ENCODE data around the gene RGN. TPM values are rescaled to one million over a fixed set of nuclear protein-coding genes. Genes with fewer than 3 reads are reported as not detected.
"Not testable (repeated sequence)": the region's sequence is repeated elsewhere in the genome, so short reads cannot be mapped to it uniquely, and the experiment has no call there.

Gene RGN
- total RNA-seq, result 0.20 TPM

- ATAC-seq, result no peak
These were observed at the start of gene RGN for GRCh38 chrX:47078129-47079043. Gene RGN (plus strand): TSS chrX:47078443. CDS start chrX:47081145, 2,702 bp downstream.

DNA sequence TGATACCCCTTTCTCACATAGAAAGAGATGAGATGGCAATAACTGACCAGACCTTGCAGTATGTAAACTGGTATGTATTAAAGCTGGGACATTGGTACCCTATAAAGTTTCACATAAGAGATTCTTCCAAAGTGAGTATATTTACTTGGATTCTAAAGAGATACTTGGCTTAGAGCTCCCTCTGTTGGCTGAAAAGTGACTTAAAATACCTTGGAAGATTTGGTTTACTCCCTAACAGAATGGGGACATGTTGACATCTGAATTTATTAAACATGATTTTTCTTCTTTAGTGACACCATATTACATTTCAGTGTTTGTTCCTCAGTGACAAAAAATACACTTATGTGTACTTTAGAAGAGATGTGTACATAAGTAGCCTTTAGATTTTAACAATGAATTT, 47.9 kb upstream of the RGN start:
- ATAC-seq, result no peak

- ATAC-seq, result no peak
These were observed 30.3 kb upstream of the RGN start for GRCh38 chrX:47047989-47048388.

GRCh38 chrX:47059142-47059874, 18.9 kb upstream of the RGN start:
- no peak for ATAC-seq

GRCh38 chrX:47060708-47061107, 17.5 kb upstream of the RGN start:
- ATAC-seq, result no peak

GRCh38 chrX:47061238-47061919, 16.9 kb upstream of the RGN start:
- no peak for ATAC-seq

DNA sequence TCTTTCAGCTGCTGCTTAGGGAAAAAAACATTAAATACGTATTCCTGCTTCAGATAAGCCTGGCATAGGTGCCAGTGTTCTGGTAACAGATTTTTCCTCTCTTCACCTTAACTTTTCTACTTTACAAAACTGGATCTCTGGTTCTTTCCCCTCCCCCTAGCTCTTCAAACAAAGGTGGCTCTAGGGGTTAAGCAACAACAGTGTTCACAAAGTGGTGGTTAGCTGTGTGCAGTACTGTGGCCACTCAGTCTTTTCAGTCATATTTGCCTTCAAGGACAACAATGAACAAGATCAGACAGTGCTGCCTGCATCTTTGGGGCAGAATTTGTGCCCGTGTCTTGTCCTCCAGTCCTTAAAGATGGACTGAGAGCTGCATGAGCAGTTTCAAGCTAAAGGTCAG, 15.1 kb upstream of the RGN start:
- no peak for ATAC-seq

DNA sequence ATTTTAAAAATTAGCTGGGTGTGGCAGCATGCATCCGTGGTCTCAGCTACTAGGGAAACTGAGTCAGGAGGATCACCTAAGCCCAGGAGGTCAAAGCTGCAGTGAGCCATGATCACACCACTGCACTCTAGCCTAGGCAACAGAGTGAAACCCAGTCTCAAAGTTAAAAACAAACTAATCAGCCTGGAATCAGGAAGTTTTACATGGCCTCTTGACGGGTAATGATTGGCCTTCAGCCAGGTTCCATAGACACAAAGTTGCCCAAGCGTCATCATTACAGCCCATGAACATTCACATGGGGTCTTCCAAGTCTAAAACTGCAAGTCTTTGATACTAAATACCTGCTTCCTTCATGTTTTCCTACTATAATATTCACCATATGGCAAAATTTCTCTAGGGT, 10.0 kb upstream of the RGN start:
- ATAC-seq, result no peak

GRCh38 chrX:47068720-47069119, 9.5 kb upstream of the RGN start:
- no peak for ATAC-seq

GRCh38 chrX:47080215-47080914, 2.1 kb downstream of the RGN start:
- ATAC-seq, result no peak

DNA sequence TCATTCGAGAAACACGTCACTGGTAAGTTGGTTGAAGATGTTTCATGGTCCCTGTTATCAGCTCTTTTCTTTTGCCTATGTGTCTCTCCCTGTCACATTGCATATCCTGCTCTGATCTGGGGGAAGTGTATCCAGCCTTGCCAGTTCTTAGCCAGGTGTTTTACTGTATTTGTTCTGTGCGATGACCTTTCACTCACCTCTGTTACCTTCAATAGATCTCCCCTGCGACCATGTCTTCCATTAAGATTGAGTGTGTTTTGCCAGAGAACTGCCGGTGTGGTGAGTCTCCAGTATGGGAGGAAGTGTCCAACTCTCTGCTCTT, 2.6 kb downstream of the RGN start:
- ATAC-seq, result no peak

- ATAC-seq, result no peak
These were observed 13.0 kb downstream of the RGN start for GRCh38 chrX:47091149-47091775.

- ATAC-seq, result no peak
These were observed 15.0 kb downstream of the RGN start for GRCh38 chrX:47093248-47093647.

DNA sequence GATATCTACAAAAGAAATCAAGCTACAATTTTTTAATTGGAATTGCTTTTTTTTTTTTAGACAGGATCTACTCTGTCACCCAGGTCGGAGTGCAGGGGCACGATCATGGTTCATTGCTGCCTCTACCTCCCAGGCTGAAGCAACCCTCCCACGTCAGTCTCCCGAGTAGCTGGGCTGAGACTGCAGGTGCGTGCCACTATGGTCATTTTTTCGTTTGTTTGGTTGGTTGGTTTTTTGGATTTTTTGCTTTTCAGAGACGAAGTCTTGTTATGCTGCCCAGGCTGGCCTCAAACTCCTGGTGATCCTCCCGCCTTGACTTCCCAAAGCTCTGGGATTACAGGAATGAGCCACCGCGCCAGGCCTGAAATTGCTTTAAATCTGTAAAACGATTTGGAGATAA, 15.6 kb downstream of the RGN start:
- ATAC-seq, result no peak

DNA sequence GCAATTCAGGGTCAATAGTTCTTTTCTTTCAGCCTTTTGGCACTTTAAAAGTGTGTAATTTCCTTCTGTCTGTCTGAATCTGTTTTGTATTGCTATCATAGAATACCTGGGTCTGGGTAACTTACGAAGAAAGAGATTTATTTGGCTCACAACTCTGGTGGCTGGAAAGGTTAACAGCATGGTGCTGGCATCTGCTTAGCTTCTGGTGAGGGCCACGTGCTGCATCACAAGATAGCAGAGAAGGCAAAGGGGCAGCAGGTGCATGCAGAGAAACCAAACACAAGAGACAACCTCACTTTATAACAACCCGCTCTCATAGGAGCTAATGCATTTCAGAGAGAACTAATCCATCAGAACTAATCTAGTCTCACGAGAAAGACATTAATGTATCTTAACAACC, 18.8 kb downstream of the RGN start:
- no peak for ATAC-seq

DNA sequence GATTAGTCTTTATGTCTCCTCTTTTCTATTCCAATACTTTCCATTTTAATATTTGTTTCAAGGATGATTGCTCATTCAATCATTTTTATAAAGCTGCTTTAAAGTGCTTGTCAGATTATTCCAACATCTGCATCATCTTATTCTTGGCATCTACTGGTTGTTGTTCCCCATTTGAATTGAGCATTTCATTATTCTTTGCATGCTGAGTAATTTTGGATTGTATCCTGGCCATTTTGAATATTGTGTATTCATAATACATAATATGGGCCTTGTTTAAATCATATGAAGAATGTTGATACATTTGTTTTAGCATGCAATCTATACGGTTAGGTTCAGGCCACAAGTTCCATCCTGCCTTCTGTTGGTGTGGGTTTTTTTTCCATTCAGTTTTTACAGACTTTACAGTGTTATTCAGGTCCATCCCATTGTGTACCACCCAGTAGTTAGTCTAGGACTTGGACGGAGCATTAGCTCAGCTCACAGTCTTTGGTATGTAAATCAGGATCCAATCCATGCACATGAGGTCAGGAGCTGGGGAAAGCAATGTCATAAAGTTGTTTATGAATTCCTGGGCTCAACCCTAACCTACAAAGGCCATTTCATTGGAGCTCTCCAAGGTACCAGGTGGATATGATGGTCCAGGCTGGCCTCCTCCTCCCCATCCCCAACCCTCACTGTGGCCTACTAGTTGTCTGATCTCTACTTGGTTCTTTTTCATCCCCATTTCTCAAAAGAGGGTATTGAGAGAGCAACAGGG, 20.3 kb downstream of the RGN start:
- no peak for ATAC-seq

DNA sequence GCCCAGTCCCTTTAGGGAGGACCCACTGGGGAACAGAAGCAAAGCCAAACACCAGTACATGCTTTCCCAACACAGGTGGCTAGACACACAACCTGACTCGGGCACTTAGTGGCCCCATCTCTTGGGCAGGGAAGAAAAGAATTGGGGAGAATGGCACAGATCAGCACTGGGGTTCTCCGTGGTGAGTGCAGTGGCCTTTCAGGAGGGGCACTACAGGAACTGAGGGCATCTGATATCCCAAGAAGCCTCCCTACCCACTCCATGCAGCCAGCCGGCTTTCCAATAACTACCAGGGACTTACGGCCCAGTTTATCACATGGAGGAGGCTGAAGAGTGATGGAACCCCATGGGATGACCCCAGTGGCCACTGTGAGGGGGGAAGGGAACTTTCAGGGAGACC, 23.0 kb downstream of the RGN start:
- no peak for ATAC-seq

GRCh38 chrX:47110936-47111615, 32.8 kb downstream of the RGN start:
- ATAC-seq, result not testable (repeated sequence)

DNA sequence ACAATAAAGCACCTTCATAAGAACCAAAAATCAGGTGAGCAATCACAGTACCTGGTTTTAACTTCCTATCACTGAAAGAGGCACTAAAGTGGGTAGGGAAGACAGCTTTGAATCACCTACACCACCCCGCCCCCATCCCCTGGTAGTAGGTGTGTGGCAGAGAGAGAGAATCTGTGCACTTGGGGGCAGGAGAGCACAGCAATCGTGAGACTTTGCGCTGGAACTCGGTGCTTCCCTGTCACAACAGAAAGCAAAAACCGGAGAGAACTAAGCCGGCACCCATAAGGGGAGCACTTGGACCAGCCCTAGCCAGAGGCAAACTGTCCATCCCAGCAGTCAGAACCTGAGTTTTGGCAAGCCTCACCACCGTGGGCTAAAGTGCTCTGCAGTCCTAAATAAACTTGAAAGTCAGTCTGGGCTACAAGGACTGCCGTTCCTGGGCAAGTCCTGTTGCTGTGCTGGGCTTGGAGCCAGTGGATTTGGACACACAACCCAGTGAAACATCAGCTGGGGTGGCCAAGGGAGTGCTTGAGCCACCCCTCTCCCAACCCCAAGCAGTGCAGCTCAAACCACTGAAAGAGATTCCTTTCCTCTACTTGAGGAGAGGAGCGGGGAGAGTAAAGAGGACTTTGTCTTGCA, 34.2 kb downstream of the RGN start:
- ATAC-seq, result peak; percentile 49

- ATAC-seq, result not testable (repeated sequence)
These were observed 38.4 kb downstream of the RGN start for GRCh38 chrX:47116551-47117110.
